Measurements from ENCODE around the gene CISD3.

- TF ChIP-seq CTCF (IDR thresholded peaks at IDR 0.05; ENCODE audit: control extremely low read depth in 1 of 3, insufficient read depth in 1 of 3, low read depth in 1 of 3, low read length in 3 of 3) (no peak), POLR2A (IDR thresholded peaks at IDR 0.05; ENCODE audit: control extremely low read depth in 1 of 2, low read depth in 2 of 2, low read length in 2 of 2) (no peak), POLR2AphosphoS5 (IDR thresholded peaks at IDR 0.05; ENCODE audit: low read depth, low read length) (no peak), YY1 (IDR thresholded peaks at IDR 0.05; ENCODE audit: low read depth, low read length) (no peak), EP300 (IDR thresholded peaks at IDR 0.05; ENCODE audit: borderline replicate concordance in 1 of 2, low read depth in 2 of 2, low read length in 2 of 2) (no peak), CHD2 (IDR thresholded peaks at IDR 0.05; ENCODE audit: low read length) (no peak), SP1 (IDR thresholded peaks at IDR 0.05; ENCODE audit: low read depth, low read length) (no peak), RAD21 (IDR thresholded peaks at IDR 0.05 in 1 of 2, conservative IDR thresholded peaks at IDR 0.05 in 1 of 2; ENCODE audit: low read depth in 2 of 2, low read length in 2 of 2) (no peak), MAX (IDR thresholded peaks at IDR 0.05) (no peak), CEBPB (IDR thresholded peaks at IDR 0.05; ENCODE audit: low read depth, low read length) (no peak), GABPA (IDR thresholded peaks at IDR 0.05; ENCODE audit: borderline replicate concordance, insufficient read depth, low read length) (no peak), USF2 (IDR thresholded peaks at IDR 0.05; ENCODE audit: low read length) (peak; percentile 33; the same call in 1 of the 2 replicates), BACH1 (IDR thresholded peaks at IDR 0.05; ENCODE audit: low read length) (no peak)
These were observed 16.1 kb downstream of the CISD3 start for GRCh38 chr17:38746004-38746848.

Data from H1 (cell line).